Fibroblast of villous mesenchyme (primary cell): Measurements from ENCODE around the gene ZCCHC8. TPM values are rescaled to one million over a fixed set of nuclear protein-coding genes. Genes with fewer than 3 reads are reported as not detected.
"Not testable (repeated sequence)": the region's sequence is repeated elsewhere in the genome, so short reads cannot be mapped to it uniquely, and the experiment has no call there.

Experiments
- DNase-seq: peaks from one replicate; pipeline ENCODE4 v3.0.0-alpha.2; 2010; ENCODE audit warnings: low read depth
- H3K4me3 ChIP-seq: 2 replicates; pipeline ENCODE4 v1.5.1; 2011; ENCODE audit warnings: low read depth, mild to moderate bottlenecking, low read length
- CTCF ChIP-seq: IDR thresholded peaks from 2 replicates; pipeline ENCODE4 v1.5.1; 2012; ENCODE audit warnings: low read depth, mild to moderate bottlenecking, low read length; ENCODE audit not compliant: insufficient read depth
- total RNA-seq: library from RNA; depleted of rRNA; stranded (reverse); fragments of >200 nt; gene quantifications from 2 replicates; pipeline ENCODE4 v1.2.3, GENCODE V29; 2012

The ZCCHC8 gene
- total RNA-seq, 1 donor: 22.5 TPM

DNA sequence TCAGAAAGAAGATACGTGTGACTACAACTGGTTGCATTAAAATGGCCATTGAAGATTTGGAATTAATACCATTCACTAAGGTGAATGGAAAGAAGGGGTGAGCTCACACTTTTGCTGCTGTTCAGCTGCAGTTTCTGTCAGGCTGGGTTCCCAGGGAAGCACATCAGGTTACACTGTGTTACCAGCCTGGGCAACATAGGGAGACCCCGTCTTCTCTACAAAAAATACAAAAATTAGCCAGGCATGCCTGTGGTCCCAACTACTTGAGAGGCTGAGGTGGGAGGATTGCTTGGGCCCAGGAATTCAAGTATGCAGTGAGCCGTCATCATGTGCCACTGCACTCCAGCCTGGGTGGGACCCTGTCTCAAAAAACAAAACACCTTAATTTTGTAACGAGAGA, 12.9 kb upstream of the ZCCHC8 start:
- no peak for DNase-seq
- no peak for TF ChIP-seq CTCF
- H3K4me3 ChIP-seq: no peak overlapping the region

GRCh38 chr12:122513028-122513427, 12.3 kb upstream of the ZCCHC8 start:
- not testable (repeated sequence) for DNase-seq, H3K4me3 ChIP-seq

DNA sequence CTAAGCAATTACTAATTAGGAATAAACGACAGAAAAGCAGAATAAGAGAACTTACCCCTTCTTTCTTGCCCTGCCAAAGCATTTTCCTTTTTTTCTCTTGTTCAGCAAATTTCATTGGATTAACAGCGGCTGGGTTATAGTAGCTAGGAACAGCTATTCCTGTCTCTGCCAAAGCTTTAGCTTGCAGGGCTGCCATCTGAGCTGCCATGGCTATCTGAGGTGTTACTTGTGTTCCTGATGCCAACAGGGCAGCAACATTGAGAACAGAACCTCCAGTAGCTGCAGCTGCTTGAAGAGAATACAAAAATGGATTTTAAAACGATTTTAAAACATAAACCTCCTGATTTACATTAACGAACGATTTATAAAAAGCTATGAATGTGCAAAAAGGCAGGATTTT, 7.4 kb upstream of the ZCCHC8 start:
- no peak overlapping the region for H3K4me3 ChIP-seq
- DNase-seq: no peak
- TF ChIP-seq CTCF: no peak

- no peak for TF ChIP-seq CTCF
- H3K4me3 ChIP-seq: no peak overlapping the region
- no peak for DNase-seq
Observed at GRCh38 chr12:122506393-122506938, 5.7 kb upstream of the ZCCHC8 start.

DNA sequence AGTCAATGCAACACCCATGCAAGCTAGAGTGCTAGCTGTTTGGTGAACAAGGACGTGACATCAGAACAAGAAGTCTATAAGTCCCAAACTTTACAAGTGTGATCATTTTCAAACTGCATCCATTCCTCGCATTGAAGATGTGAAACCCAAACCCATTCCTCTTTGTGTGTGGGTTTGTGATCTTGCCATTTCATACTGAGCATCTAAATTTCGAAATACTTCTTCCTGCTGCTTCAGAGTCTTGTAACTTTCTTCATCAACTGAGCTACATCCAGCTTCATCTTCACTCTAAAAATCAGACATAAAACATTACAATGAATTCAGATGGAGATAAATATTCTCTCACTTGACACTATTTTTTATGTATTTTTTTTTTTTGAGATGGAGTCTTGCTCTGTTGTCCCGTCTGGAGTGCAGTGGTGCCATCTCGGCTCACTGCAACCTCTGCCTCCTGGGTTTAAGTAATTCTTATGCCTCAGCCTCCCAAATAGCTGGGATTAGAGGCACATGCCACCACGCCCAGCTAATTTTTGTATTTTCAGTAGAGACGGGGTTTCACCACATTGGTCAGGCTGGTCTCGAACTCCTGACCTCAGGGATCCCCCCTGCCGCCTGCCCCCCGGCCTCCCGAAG, 4.8 kb upstream of the ZCCHC8 start:
- no peak overlapping the region for H3K4me3 ChIP-seq
- no peak for DNase-seq
- TF ChIP-seq CTCF: no peak

GRCh38 chr12:122503783-122504590, 3.3 kb upstream of the ZCCHC8 start:
- no peak overlapping the region for H3K4me3 ChIP-seq
- no peak for DNase-seq
- TF ChIP-seq CTCF: no peak

- TF ChIP-seq CTCF: no peak
- DNase-seq: no peak
- H3K4me3 ChIP-seq: no peak overlapping the region
Observed at GRCh38 chr12:122503147-122503751, 2.5 kb upstream of the ZCCHC8 start.
